Measurements from ENCODE around the gene EMD.

EMD gene

GRCh38 chrX:154426916-154427770 is 48.0 kb downstream of the EMD start:
- no peak for DNase-seq

- peak; percentile 84 for DNase-seq
Measured at GRCh38 chrX:154428176-154429171, 49.4 kb downstream of the EMD start, which contains the start of gene ATP6AP1. Gene ATP6AP1, plus strand, starts transcription at chrX:154428677. Its CDS starts 16 bp downstream, at chrX:154428693.

GRCh38 chrX:154429711-154430110 is 50.6 kb downstream of the EMD start:
- no peak for DNase-seq

- no peak for DNase-seq
Measured at GRCh38 chrX:154430479-154430878, 51.4 kb downstream of the EMD start.

- DNase-seq, result no peak
Measured at GRCh38 chrX:154430916-154431315, 51.8 kb downstream of the EMD start.
